HL-60 (cell line): ENCODE results near the gene SLA2.

Experiments used
- DNase-seq, 2 experiments: peaks; one replicate each; pipeline ENCODE4 v3.0.0-alpha.2; 2010 to 2020; ENCODE audit warnings: low read depth in 1 of 2, low spot score in 1 of 2
- H3K27ac ChIP-seq: fragments of 250-450 bp; sonication (Bioruptor Pico); replicated peaks from 2 replicates; pipeline ENCODE4 v1.5.1; 2020; ENCODE audit warnings: mild to moderate bottlenecking, moderate library complexity
- H3K27me3 ChIP-seq: fragments of 250-450 bp; sonication (Bioruptor Pico); 2 replicates; pipeline ENCODE4 v1.5.1; 2021; ENCODE audit warnings: mild to moderate bottlenecking, moderate library complexity; ENCODE audit not compliant: insufficient read depth, poor library complexity, severe bottlenecking
- H3K4me3 ChIP-seq: replicated peaks from 2 replicates; pipeline ENCODE4 v1.5.1; 2011; ENCODE audit warnings: mild to moderate bottlenecking, control low read depth, low read length; ENCODE audit not compliant: insufficient read depth
- CTCF ChIP-seq: IDR thresholded peaks from one replicate; pipeline ENCODE4 v1.5.1; 2011; ENCODE audit warnings: low read length, control low read depth, inconsistent platforms; ENCODE audit not compliant: insufficient read depth
- GABPA ChIP-seq: IDR thresholded peaks from 2 replicates; pipeline ENCODE4 v1.6.1; 2012; ENCODE audit warnings: low read depth
- POLR2AphosphoS5 ChIP-seq: IDR thresholded peaks from 2 replicates; pipeline ENCODE4 v1.6.1; 2012; ENCODE audit warnings: low read depth
- REST ChIP-seq: IDR thresholded peaks from 2 replicates; pipeline ENCODE4 v1.6.1; 2012; ENCODE audit warnings: low read depth; ENCODE audit not compliant: insufficient replicate concordance
- SPI1 ChIP-seq: IDR thresholded peaks from 2 replicates; pipeline ENCODE4 v1.6.1; 2012; ENCODE audit warnings: low read depth, mild to moderate bottlenecking, borderline replicate concordance

SLA2 gene

GRCh38 chr20:36620917-36621316 is 25.1 kb downstream of the SLA2 start:
- TF ChIP-seq REST (no peak), SPI1 (no peak), POLR2AphosphoS5 (no peak), CTCF (no peak), GABPA (no peak)
- Histone ChIP-seq H3K4me3 (no peak overlapping the region), H3K27ac (no peak overlapping the region), H3K27me3 (no peaks in the 10 kb centered on the region)
- DNase-seq: no peak

GRCh38 chr20:36614781-36615557 is 31.0 kb downstream of the SLA2 start:
- no peak overlapping the region; the same call in 1 of the 2 replicates for H3K27ac ChIP-seq
- no peak overlapping the region for H3K4me3 ChIP-seq
- no peak for DNase-seq
- H3K27me3 ChIP-seq: no peaks in the 10 kb centered on the region
- TF ChIP-seq CTCF (no peak), REST (no peak), POLR2AphosphoS5 (peak; percentile 50; the same call in 1 of the 2 replicates), GABPA (no peak)

GRCh38 chr20:36613974-36614373 is 32.0 kb downstream of the SLA2 start:
- Histone ChIP-seq H3K27ac (no peak overlapping the region), H3K27me3 (no peaks in the 10 kb centered on the region), H3K4me3 (no peak overlapping the region)
- TF ChIP-seq SPI1 (no peak), POLR2AphosphoS5 (no peak), REST (no peak), CTCF (no peak), GABPA (no peak)
- DNase-seq: no peak
